ENCODE results near the gene SPOCK2.

SPOCK2 gene

DNA sequence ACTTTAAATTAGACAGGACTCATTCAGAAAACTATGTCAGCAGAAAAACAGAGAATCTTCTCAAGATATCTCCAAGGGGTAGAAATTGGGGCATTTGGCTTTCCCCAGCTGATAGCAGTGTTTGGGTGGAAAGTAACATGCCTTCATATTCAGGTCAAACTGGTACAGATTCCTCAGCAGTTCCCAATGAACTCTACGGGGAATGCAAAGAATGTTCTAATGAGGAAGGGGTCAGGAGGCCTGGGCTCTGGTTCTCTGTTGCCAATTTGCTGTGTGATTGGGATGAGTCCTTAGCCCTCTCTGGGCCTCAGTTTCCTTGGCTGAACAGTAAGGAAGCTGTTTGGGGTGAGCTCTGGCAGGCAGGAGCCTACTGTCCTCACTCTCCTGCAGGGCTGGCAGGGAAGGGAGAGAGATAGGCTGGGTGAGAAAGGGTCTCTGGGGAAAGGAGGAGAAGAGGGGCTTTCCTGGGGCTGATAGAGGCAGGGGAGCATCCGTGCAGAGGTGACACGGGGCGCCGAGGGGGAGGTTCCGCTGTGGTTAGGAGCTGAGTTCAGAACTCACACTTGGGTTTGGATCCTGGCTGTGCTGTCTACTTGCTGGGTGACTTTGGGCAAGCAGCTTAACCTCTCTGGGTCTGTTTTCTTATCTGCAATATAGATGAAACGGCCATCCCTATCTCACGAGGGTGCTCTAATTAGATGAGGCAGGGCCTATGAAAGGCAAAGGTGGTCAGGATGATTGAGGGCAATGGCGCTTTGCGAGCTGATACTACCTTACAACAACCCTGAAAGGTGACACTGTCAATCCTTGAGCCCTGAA, 45.1 kb downstream of the SPOCK2 start:
- H3K27me3 ChIP-seq (ENCODE audit: low read length), result no peaks in the 10 kb centered on the region
- H3K27ac ChIP-seq (ENCODE audit: low read depth, low read length), result no peak overlapping the region
- no peaks in the 10 kb centered on the region for H3K9me2 ChIP-seq (replicated peaks; ENCODE audit: insufficient read depth, low read length)
- H3K4me3 ChIP-seq (ENCODE audit: insufficient read depth, low read length, poor library complexity, severe bottlenecking), result no peak overlapping the region
- no peak overlapping the region for H3K4me2 ChIP-seq (ENCODE audit: low read depth, low read length, poor library complexity, severe bottlenecking)
- H3K36me3 ChIP-seq (ENCODE audit: low read length), result no peaks in the 10 kb centered on the region
- H3K9ac ChIP-seq (ENCODE audit: low read length), result no peak overlapping the region
- no peaks in the 10 kb centered on the region for H4K20me1 ChIP-seq (ENCODE audit: low read depth, low read length)
- H3K9me3 ChIP-seq (ENCODE audit: insufficient read depth, low read length), result no peaks in the 10 kb centered on the region
- TF ChIP-seq, protein P1, sequence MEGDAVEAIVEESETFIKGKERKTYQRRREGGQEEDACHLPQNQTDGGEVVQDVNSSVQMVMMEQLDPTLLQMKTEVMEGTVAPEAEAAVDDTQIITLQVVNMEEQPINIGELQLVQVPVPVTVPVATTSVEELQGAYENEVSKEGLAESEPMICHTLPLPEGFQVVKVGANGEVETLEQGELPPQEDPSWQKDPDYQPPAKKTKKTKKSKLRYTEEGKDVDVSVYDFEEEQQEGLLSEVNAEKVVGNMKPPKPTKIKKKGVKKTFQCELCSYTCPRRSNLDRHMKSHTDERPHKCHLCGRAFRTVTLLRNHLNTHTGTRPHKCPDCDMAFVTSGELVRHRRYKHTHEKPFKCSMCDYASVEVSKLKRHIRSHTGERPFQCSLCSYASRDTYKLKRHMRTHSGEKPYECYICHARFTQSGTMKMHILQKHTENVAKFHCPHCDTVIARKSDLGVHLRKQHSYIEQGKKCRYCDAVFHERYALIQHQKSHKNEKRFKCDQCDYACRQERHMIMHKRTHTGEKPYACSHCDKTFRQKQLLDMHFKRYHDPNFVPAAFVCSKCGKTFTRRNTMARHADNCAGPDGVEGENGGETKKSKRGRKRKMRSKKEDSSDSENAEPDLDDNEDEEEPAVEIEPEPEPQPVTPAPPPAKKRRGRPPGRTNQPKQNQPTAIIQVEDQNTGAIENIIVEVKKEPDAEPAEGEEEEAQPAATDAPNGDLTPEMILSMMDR (IDR thresholded peaks at IDR 0.05; ENCODE audit: insufficient read depth, low read length, poor library complexity, severe bottlenecking), result no peak
- no peak for TF ChIP-seq EZH2phosphoT487 (conservative IDR thresholded peaks at IDR 0.05; ENCODE audit: low read length)
- H3F3A ChIP-seq (ENCODE audit: insufficient read depth), result no peaks in the 10 kb centered on the region
- no peak overlapping the region for H2AFZ ChIP-seq (ENCODE audit: low read depth, low read length, severe bottlenecking)
- H3K79me2 ChIP-seq (ENCODE audit: insufficient read depth, low read length), result no peaks in the 10 kb centered on the region

DNA sequence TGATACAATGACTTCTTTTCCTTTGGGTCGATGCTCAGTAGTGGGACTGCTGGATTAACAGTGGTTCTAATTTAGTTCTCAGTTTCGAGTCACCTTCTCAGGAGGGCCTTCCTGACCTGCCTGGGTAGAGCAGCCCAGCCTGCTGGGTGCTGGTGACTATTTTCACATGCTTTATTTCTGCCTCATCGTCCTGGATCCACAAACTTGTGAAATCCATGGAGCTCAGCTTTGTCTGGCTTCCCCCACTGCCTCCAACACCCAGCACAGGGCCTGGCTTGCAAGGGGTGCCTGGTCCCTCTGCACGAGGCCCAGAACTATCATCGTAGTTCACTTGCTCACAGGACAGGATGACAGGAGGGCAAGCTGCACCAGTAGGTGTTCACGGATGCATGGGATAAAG, 46.9 kb downstream of the SPOCK2 start:
- Histone ChIP-seq H3K27ac (ENCODE audit: low read depth, low read length) (no peak overlapping the region), H3K9me2 (replicated peaks; ENCODE audit: insufficient read depth, low read length) (no peaks in the 10 kb centered on the region), H4K20me1 (ENCODE audit: low read depth, low read length) (no peaks in the 10 kb centered on the region), H3K79me2 (ENCODE audit: insufficient read depth, low read length) (no peaks in the 10 kb centered on the region), H3F3A (ENCODE audit: insufficient read depth) (no peaks in the 10 kb centered on the region), H3K4me2 (ENCODE audit: low read depth, low read length, poor library complexity, severe bottlenecking) (no peak overlapping the region), H2AFZ (ENCODE audit: low read depth, low read length, severe bottlenecking) (no peak overlapping the region), H3K9ac (ENCODE audit: low read length) (no peak overlapping the region), H3K9me3 (ENCODE audit: insufficient read depth, low read length) (no peaks in the 10 kb centered on the region), H3K36me3 (ENCODE audit: low read length) (no peaks in the 10 kb centered on the region), H3K27me3 (ENCODE audit: low read length) (no peaks in the 10 kb centered on the region), H3K4me3 (ENCODE audit: insufficient read depth, low read length, poor library complexity, severe bottlenecking) (no peak overlapping the region)
- TF ChIP-seq EZH2phosphoT487 (conservative IDR thresholded peaks at IDR 0.05; ENCODE audit: low read length), result no peak
- TF ChIP-seq, protein P1 (IDR thresholded peaks at IDR 0.05; ENCODE audit: insufficient read depth, low read length, poor library complexity, severe bottlenecking), result no peak

DNA sequence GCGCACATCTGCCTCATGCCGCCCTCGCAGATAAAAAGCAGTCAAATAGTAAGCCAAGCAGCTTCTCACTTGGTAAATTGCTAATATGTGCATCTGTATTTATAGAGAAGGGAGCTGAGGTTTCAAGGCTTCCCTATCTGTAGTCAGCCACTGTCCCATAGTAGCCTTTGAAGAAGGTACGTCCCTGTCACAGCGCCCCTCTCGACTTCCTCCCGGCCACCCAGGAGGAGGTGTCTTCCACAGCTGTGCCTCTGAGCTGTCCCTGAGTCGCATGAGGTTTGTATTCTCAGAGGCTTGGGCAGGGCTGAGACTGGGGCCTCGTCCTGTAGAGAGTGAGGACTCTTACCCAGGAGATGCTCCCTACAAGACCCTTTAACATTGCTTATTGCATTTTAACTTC, 49.0 kb downstream of the SPOCK2 start:
- Histone ChIP-seq H3K27ac (ENCODE audit: low read depth, low read length) (no peak overlapping the region), H3K4me2 (ENCODE audit: low read depth, low read length, poor library complexity, severe bottlenecking) (no peak overlapping the region), H3K36me3 (ENCODE audit: low read length) (no peaks in the 10 kb centered on the region), H3K4me3 (ENCODE audit: insufficient read depth, low read length, poor library complexity, severe bottlenecking) (no peak overlapping the region), H3K9ac (ENCODE audit: low read length) (no peak overlapping the region), H2AFZ (ENCODE audit: low read depth, low read length, severe bottlenecking) (no peak overlapping the region), H3K9me3 (ENCODE audit: insufficient read depth, low read length) (no peaks in the 10 kb centered on the region), H4K20me1 (ENCODE audit: low read depth, low read length) (no peaks in the 10 kb centered on the region), H3K9me2 (replicated peaks; ENCODE audit: insufficient read depth, low read length) (no peaks in the 10 kb centered on the region), H3F3A (ENCODE audit: insufficient read depth) (no peaks in the 10 kb centered on the region), H3K79me2 (ENCODE audit: insufficient read depth, low read length) (no peaks in the 10 kb centered on the region), H3K27me3 (ENCODE audit: low read length) (no peaks in the 10 kb centered on the region)
- TF ChIP-seq, protein P1 (IDR thresholded peaks at IDR 0.05; ENCODE audit: insufficient read depth, low read length, poor library complexity, severe bottlenecking), result no peak
- no peak for TF ChIP-seq EZH2phosphoT487 (conservative IDR thresholded peaks at IDR 0.05; ENCODE audit: low read length)
